ENCODE measurements around the gene RHBDD3. TPM values are rescaled to one million over a fixed set of nuclear protein-coding genes. Genes with fewer than 3 reads are reported as not detected.

Gene RHBDD3
- total and polyA plus RNA-seq, 9 of the 15 experiments (the other 6 are each of a cell fraction or from before 2014, with no cell fraction given): 0.32 to 35.6 (median 14.0) TPM

DNA sequence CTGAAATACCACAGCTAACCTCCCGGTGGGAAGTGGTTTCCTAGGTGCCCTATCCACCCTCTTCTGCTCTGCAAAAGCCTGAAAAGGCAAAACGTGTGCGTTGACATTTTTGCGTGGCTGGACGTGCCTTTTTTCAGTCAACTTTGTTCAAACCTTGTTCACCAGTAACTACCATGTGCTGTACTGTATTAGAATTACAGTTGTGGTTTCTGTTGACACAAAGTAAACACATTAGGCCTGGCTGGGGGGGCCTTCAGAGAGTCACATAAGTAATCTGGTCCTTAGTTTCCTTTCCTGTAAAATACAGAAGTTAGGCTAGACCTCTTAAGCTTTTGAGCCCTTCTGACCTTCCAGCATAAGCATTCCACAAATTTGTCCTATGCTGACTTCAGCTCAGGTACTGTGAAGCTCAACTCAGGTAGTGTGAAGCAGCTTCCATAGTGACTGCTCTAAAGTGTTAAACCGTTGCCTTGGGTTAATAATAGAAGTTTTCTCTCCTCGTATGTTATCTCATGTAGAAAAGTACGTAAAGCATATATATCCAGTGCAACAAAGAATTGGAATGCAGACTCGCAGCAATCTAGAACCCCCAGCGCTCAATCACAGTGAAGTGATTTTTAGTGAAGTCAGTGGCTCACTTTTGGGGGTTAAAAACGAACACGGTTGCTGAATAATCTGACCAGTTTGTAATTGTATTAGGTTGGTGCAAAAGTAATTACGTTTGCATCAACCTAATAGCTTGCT, 2.1 kb upstream of the RHBDD3 start (continued):
- TF ChIP-seq, protein P1, sequence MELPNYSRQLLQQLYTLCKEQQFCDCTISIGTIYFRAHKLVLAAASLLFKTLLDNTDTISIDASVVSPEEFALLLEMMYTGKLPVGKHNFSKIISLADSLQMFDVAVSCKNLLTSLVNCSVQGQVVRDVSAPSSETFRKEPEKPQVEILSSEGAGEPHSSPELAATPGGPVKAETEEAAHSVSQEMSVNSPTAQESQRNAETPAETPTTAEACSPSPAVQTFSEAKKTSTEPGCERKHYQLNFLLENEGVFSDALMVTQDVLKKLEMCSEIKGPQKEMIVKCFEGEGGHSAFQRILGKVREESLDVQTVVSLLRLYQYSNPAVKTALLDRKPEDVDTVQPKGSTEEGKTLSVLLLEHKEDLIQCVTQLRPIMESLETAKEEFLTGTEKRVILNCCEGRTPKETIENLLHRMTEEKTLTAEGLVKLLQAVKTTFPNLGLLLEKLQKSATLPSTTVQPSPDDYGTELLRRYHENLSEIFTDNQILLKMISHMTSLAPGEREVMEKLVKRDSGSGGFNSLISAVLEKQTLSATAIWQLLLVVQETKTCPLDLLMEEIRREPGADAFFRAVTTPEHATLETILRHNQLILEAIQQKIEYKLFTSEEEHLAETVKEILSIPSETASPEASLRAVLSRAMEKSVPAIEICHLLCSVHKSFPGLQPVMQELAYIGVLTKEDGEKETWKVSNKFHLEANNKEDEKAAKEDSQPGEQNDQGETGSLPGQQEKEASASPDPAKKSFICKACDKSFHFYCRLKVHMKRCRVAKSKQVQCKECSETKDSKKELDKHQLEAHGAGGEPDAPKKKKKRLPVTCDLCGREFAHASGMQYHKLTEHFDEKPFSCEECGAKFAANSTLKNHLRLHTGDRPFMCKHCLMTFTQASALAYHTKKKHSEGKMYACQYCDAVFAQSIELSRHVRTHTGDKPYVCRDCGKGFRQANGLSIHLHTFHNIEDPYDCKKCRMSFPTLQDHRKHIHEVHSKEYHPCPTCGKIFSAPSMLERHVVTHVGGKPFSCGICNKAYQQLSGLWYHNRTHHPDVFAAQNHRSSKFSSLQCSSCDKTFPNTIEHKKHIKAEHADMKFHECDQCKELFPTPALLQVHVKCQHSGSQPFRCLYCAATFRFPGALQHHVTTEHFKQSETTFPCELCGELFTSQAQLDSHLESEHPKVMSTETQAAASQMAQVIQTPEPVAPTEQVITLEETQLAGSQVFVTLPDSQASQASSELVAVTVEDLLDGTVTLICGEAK (IDR thresholded peaks at IDR 0.05): peak; percentile 49; the same call in 1 of the 2 replicates
- TF ChIP-seq, protein P1 (CRISPR knock-in tag; IDR thresholded peaks at IDR 0.05): no peak
- TF ChIP-seq MEIS2 (IDR thresholded peaks at IDR 0.05; ENCODE audit: partially characterized antibody) (peak; percentile 22), GABPB1 (CRISPR knock-in tag; IDR thresholded peaks at IDR 0.05) (0 out of 2 replicates have a peak, but pooled peaks have one; percentile 40), ESRRA (IDR thresholded peaks at IDR 0.05; ENCODE audit: borderline replicate concordance, low read depth) (no peak)

Measured in K562 (cell line).